ENCODE data around the gene MSANTD7. TPM values are rescaled to one million over a fixed set of nuclear protein-coding genes. Genes with fewer than 3 reads are reported as not detected.

The MSANTD7 gene
- total and polyA plus RNA-seq, 2 of the 13 experiments (the other 11 are each of a cell fraction or from before 2014, with no cell fraction given) = 3.7 to 16.7 TPM

- TF ChIP-seq ZNF547 (CRISPR knock-in tag; IDR thresholded peaks at IDR 0.05) = no peak; the same call in 1 of the 2 replicates
- TF ChIP-seq WIZ (CRISPR knock-in tag; IDR thresholded peaks at IDR 0.05) = no peak
- no peak for TF ChIP-seq SIN3B (IDR thresholded peaks at IDR 0.05; ENCODE audit: low read length)
- TF ChIP-seq HIVEP1 (CRISPR knock-in tag; IDR thresholded peaks at IDR 0.05) = 0 out of 2 replicates have a peak, but pooled peaks have one; percentile 5
- peak; percentile 1; the same call in 1 of the 2 replicates for TF ChIP-seq ZNF687 (CRISPR knock-in tag; IDR thresholded peaks at IDR 0.05)
- no peak for TF ChIP-seq ZSCAN30 (CRISPR knock-in tag; IDR thresholded peaks at IDR 0.05)
- no peak for TF ChIP-seq SMAD1 (CRISPR knock-in tag; IDR thresholded peaks at IDR 0.05; ENCODE audit: borderline replicate concordance, low read depth)
- TF ChIP-seq HNRNPK (IDR thresholded peaks at IDR 0.05; ENCODE audit: low read depth, low read length, poor library complexity, severe bottlenecking) = no peak
- no peak for TF ChIP-seq ZMAT3 (CRISPR knock-in tag; conservative IDR thresholded peaks at IDR 0.05)
- TF ChIP-seq YY1 (IDR thresholded peaks at IDR 0.05; ENCODE audit: insufficient read depth, insufficient replicate concordance, low read depth, low read length) = peak; percentile 53
- TF ChIP-seq HOXA3 (CRISPR knock-in tag; IDR thresholded peaks at IDR 0.05) = 0 out of 2 replicates have a peak, but pooled peaks have one; percentile 10
- no peak for TF ChIP-seq ZBTB38 (CRISPR knock-in tag; IDR thresholded peaks at IDR 0.05)
- TF ChIP-seq PRMT3 (CRISPR knock-in tag; IDR thresholded peaks at IDR 0.05; ENCODE audit: borderline replicate concordance, low read depth) = no peak
- no peak for TF ChIP-seq MEIS1 (CRISPR knock-in tag; IDR thresholded peaks at IDR 0.05; ENCODE audit: borderline replicate concordance)
- no peak for TF ChIP-seq ZNF343 (CRISPR knock-in tag; IDR thresholded peaks at IDR 0.05)
- TF ChIP-seq, protein P1, sequence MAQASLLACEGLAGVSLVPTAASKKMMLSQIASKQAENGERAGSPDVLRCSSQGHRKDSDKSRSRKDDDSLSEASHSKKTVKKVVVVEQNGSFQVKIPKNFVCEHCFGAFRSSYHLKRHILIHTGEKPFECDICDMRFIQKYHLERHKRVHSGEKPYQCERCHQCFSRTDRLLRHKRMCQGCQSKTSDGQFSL (CRISPR knock-in tag; IDR thresholded peaks at IDR 0.05) = no peak
- TF ChIP-seq MTERF4 (CRISPR knock-in tag; IDR thresholded peaks at IDR 0.05) = 0 out of 2 replicates have a peak, but pooled peaks have one; percentile 12
- TF ChIP-seq DNMT3B (CRISPR knock-in tag; conservative IDR thresholded peaks at IDR 0.05) = no peak
- no peak for TF ChIP-seq KDM6A (CRISPR knock-in tag; IDR thresholded peaks at IDR 0.05; ENCODE audit: low read depth)
- no peak for TF ChIP-seq FOXP1 (IDR thresholded peaks at IDR 0.05)
- no peak for TF ChIP-seq FOXP1 (CRISPR knock-in tag; IDR thresholded peaks at IDR 0.05)
- no peak for TF ChIP-seq MXD4 (CRISPR knock-in tag; IDR thresholded peaks at IDR 0.05)
- no peak for TF ChIP-seq HMG20A (CRISPR knock-in tag; IDR thresholded peaks at IDR 0.05; ENCODE audit: borderline replicate concordance)
- no peak for TF ChIP-seq SP4 (CRISPR knock-in tag; IDR thresholded peaks at IDR 0.05)
- TF ChIP-seq NKX3-1 (CRISPR knock-in tag; IDR thresholded peaks at IDR 0.05) = 0 out of 2 replicates have a peak, but pooled peaks have one; percentile 12
- peak; percentile 67 for TF ChIP-seq ZFX (CRISPR knock-in tag; IDR thresholded peaks at IDR 0.05; ENCODE audit: low read depth)
- TF ChIP-seq ZNF382 (CRISPR knock-in tag; IDR thresholded peaks at IDR 0.05; ENCODE audit: borderline replicate concordance) = no peak
- no peak for TF ChIP-seq ZNF660 (CRISPR knock-in tag; IDR thresholded peaks at IDR 0.05; ENCODE audit: borderline replicate concordance, low read depth)
Observed at GRCh38 chr10:14838582-14839304, 637 bp downstream of the MSANTD7 start (continued).
